GM13976 (cell line): ENCODE results near the gene CARD14.
"Not testable (repeated sequence)": the region's sequence is repeated elsewhere in the genome, so short reads cannot be mapped to it uniquely, and the experiment has no call there.

Source experiments
- DNase-seq: peaks from one replicate; pipeline ENCODE4 v3.0.0; 2012; ENCODE audit warnings: low spot score
- CTCF ChIP-seq: IDR thresholded peaks from 2 replicates; pipeline ENCODE4 v1.5.1; 2012; ENCODE audit warnings: borderline replicate concordance, mild to moderate bottlenecking; ENCODE audit not compliant: insufficient read depth; ENCODE audit errors: extremely low read depth, missing control alignments, control extremely low read depth
- in situ Hi-C: fragments of 300-500 bp; cut with MboI; formaldehyde crosslinking; loops from one replicate; pipeline ENCODE4 v1.12.0; 2022; ENCODE audit warnings: low sequenced_read_pairs, mixed read lengths, inconsistent platforms; ENCODE audit not compliant: unreplicated experiment

Gene CARD14

DNA sequence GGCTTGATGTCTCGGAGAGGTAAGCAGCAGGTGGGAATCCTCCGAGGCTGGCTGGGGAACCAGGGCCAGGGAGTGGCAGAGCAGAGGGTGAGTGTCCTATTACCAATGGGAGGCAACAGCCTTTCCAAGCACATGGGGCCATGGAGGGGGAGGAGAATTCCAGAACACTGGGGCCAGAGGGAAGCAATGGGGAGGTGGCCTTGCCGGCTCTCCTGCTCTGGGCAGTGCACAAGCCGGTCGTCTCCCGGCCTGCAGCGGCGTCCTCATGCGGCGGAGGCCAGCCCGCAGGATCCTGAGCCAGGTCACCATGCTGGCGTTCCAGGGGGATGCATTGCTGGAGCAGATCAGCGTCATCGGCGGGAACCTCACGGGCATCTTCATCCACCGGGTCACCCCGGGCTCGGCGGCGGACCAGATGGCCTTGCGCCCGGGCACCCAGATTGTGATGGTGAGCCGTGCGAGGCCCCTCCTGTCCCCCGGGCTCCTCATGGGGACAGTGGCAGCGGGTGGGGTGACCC is 28.4 kb downstream of the CARD14 start:
- TF ChIP-seq CTCF = no peak
- DNase-seq = no peak
- in situ Hi-C loops = no loop called here

DNA sequence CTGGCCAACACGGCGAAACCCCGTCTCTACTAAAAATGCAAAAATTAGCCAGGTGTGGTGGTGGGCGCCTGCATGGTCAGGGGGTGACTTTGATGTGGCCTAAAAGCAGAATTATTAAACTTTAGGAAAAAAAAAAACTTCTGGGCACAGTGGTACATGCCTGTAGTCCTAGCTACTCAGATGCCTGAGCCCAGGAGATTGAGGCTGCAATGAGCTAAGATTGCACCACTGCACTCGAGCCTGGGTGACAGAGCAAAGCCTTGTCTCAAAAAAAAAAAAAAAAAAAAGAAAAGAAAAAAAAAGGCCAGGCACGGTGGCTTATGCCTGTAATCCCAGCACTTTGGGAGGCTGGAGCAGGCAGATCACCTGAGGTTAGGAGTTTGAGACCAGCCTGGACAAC is 29.5 kb downstream of the CARD14 start:
- DNase-seq, in situ Hi-C loops: not testable (repeated sequence)

- no peak for DNase-seq
- in situ Hi-C loops = no loop called here
- TF ChIP-seq CTCF = no peak
Observed at GRCh38 chr17:80201446-80201845, 31.6 kb downstream of the CARD14 start.

GRCh38 chr17:80202197-80202596 is 32.4 kb downstream of the CARD14 start:
- in situ Hi-C loops = no loop called here
- TF ChIP-seq CTCF = no peak
- DNase-seq = no peak

- in situ Hi-C loops = no loop called here
- no peak for TF ChIP-seq CTCF
- no peak for DNase-seq
Observed at GRCh38 chr17:80203471-80203963, 33.7 kb downstream of the CARD14 start.

DNA sequence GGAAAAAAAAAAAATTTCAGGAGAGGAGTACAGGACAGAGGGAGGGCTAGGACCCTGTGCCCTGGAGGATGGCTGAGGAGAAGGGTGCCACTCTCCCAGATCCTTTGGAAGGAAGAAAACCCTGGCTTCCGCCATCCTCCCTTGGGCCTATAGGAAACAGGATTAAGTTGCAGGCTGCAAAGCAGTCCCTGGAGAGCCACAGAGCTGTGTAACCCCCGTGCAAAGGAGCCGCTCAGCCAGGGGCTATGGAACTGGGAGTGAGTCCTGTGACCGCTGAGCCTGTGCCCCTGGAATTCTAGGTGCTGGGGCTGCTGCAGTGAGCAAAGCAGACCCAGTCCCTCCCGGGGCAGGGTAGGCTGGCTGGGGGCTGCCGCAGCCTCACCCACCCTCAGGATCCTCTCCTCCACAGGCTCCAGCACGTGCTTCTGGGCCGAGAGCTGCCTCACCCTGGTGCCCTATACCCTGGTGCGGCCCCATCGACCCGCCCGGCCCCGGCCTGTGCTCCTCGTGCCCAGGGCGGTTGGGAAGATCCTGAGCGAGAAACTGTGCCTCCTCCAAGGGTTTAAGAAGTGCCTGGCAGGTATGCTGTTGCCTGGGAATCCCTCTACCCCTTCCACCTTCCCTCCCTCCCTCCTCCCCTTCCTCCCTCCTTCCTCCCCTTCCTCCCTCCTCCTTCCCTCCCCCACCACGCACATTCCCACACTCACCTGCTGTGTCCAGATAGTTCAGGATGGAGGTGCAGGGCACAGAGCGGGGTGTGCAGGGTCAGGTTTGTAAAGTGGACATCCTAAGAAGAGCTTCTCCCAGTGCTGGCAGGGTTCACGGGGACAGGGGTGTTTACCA is 35.0 kb downstream of the CARD14 start:
- TF ChIP-seq CTCF = no peak
- in situ Hi-C loops = no loop called here
- DNase-seq = no peak

DNA sequence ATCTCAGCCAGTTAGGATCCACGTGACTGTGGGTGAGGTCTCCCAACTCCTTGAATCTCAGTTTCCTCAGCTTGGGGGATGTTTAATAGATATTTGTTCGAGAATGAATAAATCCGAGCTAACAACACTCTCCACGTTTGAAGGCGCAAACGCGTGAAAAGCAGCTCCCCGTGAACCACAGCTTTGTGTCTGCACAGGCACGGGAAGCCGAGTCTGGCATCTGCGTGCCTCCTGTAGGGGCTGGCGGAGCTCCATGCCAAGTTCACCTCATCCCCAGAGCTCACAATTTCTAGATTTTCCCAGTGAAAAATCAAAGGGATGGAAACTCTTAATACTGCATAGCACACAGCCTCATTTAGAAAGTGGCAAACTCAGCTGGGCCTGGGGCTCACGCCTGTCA is 36.0 kb downstream of the CARD14 start:
- TF ChIP-seq CTCF = no peak
- no peak for DNase-seq
- in situ Hi-C loops = no loop called here
